ENCODE results near the gene CPVL. TPM values are rescaled to one million over a fixed set of nuclear protein-coding genes. Genes with fewer than 3 reads are reported as not detected.
A peak's percentile ranks its signal among the peaks of the same experiment; 100 is the strongest.

Gene CPVL
- total RNA-seq, 2 donors from 2014 or later: 4.0 to 17.9 TPM

- no peak overlapping the region for H3K4me3 ChIP-seq
- intact Hi-C loops (cut with DNase I): no loop called here
- H3K4me1 ChIP-seq: peaks cover 28% of the 10 kb centered on the region
- H3K36me3 ChIP-seq (replicated peaks in 1 of 2; ENCODE audit: insufficient read depth in 1 of 2, low read depth in 2 of 2): no peaks in the 10 kb centered on the region
- DNase-seq (no peak), ATAC-seq (no peak)
- no peaks in the 10 kb centered on the region for H3K9me3 ChIP-seq
- peak overlapping the region in 1 of 4 donors; percentile 0 for H3K27ac ChIP-seq
- TF ChIP-seq, protein P1, sequence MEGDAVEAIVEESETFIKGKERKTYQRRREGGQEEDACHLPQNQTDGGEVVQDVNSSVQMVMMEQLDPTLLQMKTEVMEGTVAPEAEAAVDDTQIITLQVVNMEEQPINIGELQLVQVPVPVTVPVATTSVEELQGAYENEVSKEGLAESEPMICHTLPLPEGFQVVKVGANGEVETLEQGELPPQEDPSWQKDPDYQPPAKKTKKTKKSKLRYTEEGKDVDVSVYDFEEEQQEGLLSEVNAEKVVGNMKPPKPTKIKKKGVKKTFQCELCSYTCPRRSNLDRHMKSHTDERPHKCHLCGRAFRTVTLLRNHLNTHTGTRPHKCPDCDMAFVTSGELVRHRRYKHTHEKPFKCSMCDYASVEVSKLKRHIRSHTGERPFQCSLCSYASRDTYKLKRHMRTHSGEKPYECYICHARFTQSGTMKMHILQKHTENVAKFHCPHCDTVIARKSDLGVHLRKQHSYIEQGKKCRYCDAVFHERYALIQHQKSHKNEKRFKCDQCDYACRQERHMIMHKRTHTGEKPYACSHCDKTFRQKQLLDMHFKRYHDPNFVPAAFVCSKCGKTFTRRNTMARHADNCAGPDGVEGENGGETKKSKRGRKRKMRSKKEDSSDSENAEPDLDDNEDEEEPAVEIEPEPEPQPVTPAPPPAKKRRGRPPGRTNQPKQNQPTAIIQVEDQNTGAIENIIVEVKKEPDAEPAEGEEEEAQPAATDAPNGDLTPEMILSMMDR (IDR thresholded peaks at IDR 0.05): no peak
- no peak for TF ChIP-seq POLR2A (IDR thresholded peaks at IDR 0.05)
- no peaks in the 10 kb centered on the region for H3K27me3 ChIP-seq
- WGBS, 2 donors: 43 to 50% methylated on average over 18 to 21 of the region's 22 CpGs
Observed at GRCh38 chr7:28955356-28955717, 191.0 kb downstream of the CPVL start.

DNA sequence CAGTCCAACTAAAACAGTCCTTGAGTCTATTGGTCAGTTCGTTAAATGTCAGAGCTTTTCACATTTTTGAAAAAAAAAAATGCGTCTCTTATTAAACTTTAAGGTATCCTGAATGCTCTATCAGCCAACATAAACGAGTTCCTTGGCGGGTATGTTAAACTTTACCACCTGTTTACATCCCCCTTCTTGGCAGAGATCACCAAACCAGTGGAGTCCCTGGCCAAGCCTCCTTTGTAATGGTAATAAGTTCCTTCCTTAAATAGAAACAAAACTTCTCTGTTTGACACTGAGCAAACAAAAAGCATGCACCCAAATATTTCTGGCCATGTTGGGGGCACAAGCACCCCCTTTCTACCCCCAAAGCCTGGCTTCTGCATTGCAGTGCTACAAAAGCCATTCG lies 191.4 kb downstream of the CPVL start:
- Histone ChIP-seq H3K27ac (no peak overlapping the region), H3K4me1 (peaks cover 28% of the 10 kb centered on the region), H3K27me3 (no peaks in the 10 kb centered on the region), H3K36me3 (replicated peaks in 1 of 2; ENCODE audit: insufficient read depth in 1 of 2, low read depth in 2 of 2) (no peaks in the 10 kb centered on the region), H3K9me3 (no peaks in the 10 kb centered on the region), H3K4me3 (no peak overlapping the region)
- DNase-seq: no peak
- intact Hi-C loops (cut with DNase I): no loop called here
- no peak for ATAC-seq
- WGBS, 2 donors: 72 to 73% methylated on average over 5 of the region's 5 CpGs
- TF ChIP-seq, protein P1 (IDR thresholded peaks at IDR 0.05): no peak
- no peak for TF ChIP-seq POLR2A (IDR thresholded peaks at IDR 0.05)

DNA sequence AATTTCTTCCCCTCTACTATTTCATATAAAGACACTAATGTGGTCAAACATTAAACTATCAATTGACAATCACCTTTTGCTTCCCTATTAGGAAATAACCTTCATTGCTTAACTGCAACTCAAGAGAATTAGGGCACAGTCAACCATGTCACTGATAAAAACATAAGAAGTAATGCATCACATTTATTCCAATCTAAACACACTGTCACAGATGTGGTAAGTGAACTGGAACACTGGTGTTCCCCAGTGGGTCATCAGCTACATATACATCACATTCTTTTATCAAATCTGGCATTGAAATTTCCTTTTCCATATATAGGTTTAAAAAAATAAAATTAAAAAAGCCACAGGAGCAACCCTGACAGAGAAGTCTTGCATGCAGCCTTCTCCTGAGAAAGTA lies 191.9 kb downstream of the CPVL start:
- intact Hi-C loops (cut with DNase I): no loop called here
- Histone ChIP-seq H3K4me3 (no peak overlapping the region), H3K36me3 (replicated peaks in 1 of 2; ENCODE audit: insufficient read depth in 1 of 2, low read depth in 2 of 2) (no peaks in the 10 kb centered on the region), H3K27me3 (no peaks in the 10 kb centered on the region), H3K9me3 (no peaks in the 10 kb centered on the region), H3K27ac (no peak overlapping the region), H3K4me1 (peaks cover 28% of the 10 kb centered on the region)
- ATAC-seq: no peak
- no peak for DNase-seq
- TF ChIP-seq, protein P1 (IDR thresholded peaks at IDR 0.05): no peak
- no peak for TF ChIP-seq POLR2A (IDR thresholded peaks at IDR 0.05)

DNA sequence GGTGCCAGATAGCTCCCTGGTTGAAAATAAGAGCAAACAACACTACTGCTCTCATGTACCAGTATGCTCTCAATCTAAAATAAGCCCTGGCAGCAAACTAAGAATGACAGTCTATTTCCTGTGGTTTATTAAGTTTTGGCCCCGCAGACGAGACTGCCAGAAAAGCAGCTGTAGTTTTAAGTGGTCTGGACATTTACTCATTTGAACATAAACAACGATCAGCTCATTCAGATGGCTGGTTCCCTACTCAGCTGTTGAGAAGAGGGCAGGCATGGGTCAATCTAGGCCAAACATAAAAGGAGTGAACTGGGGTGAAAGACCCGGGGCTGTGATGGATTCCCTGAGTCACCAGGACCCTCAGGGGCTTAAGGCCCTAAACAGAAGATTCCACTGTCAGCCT lies 192.7 kb downstream of the CPVL start:
- intact Hi-C loops (cut with DNase I): no loop called here
- no peak overlapping the region for H3K4me3 ChIP-seq
- no peak for TF ChIP-seq POLR2A (IDR thresholded peaks at IDR 0.05)
- TF ChIP-seq, protein P1 (IDR thresholded peaks at IDR 0.05): no peak
- WGBS, 2 donors: 51 to 78% methylated on average over 4 of the region's 4 CpGs
- H3K27me3 ChIP-seq: no peaks in the 10 kb centered on the region
- no peaks in the 10 kb centered on the region for H3K36me3 ChIP-seq (replicated peaks in 1 of 2; ENCODE audit: insufficient read depth in 1 of 2, low read depth in 2 of 2)
- H3K27ac ChIP-seq: no peak overlapping the region
- H3K4me1 ChIP-seq: peaks cover 28% of the 10 kb centered on the region
- no peak for ATAC-seq
- no peak for DNase-seq
- no peaks in the 10 kb centered on the region for H3K9me3 ChIP-seq

Other genes with a start within 250 kb of the CPVL start
- gene TRIL, start 188.2 kb downstream of the CPVL start, total RNA-seq: 1 to 10 TPM; 1.3 to 1.6 TPM
- gene CHN2, start 48.2 kb upstream of the CPVL start, total RNA-seq: 10 to 100 TPM; 55.7 to 58.6 TPM

Data from body of pancreas (tissue), 4 donors.